Measurements from ENCODE around the gene SLC7A10.
A peak's percentile ranks its signal among the peaks of the same experiment; 100 is the strongest.
"Not testable (repeated sequence)": the region's sequence is repeated elsewhere in the genome, so short reads cannot be mapped to it uniquely, and the experiment has no call there.

Gene SLC7A10

DNA sequence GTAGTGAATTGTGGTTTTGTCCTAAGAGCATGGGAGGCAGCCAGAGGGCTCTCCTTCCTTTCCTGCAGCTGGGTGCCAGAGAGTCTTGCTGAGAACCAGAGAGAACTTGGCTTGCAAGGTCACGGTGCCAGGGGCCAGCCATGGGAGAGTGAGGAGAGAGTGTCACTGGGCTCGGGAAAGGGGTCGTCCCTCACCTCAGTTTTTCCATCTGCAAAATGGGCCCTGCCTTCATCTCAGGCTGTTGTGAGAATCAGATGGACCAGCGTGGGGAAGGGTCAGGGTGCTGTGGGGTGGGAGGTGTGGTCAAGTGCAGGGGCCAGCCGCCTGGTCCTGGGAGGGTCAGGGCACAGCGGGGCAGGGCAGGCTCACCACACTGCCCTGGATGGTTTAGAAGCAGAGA, 24.2 kb downstream of the SLC7A10 start:
- no peak for DNase-seq

- DNase-seq = no peak
These were observed 26.0 kb downstream of the SLC7A10 start for GRCh38 chr19:33199441-33200265.

- DNase-seq = no peak
These were observed 27.5 kb downstream of the SLC7A10 start for GRCh38 chr19:33198169-33198568.

GRCh38 chr19:33197591-33198000, 28.1 kb downstream of the SLC7A10 start:
- DNase-seq = no peak

GRCh38 chr19:33196446-33197193, 29.0 kb downstream of the SLC7A10 start:
- no peak for DNase-seq

- no peak for DNase-seq
These were observed 29.9 kb downstream of the SLC7A10 start for GRCh38 chr19:33195645-33196347.

DNA sequence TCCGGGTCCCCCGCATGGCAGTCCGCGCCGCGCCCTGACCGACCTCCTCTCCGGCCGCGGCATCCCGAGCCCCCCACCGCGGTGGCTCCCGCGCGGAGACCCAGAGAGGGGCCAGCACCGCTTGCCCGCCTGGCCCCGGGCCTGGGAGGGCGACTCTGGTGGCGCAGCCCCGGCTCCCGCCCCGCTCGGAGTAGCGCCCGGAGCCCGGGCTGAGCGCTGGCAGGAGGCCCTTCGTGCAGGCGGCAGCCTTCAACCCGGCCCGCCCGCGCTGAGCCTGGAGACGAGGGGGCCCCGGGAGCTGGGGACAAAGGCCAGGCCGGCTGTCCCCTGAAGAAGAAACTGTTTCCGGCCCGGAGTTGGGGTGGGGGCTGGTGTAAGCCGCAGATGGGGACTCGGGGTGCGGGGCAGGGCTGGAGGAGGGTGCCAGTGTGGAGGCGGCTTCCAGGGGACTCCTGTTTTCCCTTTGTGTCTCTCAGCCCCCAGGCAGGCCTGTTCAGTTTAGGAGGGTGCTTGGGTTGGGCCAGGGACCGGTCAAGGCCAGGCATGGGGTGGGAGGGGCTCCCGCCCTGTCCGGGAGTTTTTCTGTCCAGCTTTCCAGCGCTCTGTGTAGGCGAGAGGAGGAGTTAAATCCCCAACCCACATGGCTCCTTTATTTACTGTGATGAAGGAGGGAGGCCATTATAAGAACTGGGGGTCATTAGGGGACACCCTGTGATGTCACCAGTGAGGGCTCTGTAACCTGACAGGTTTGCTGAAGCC, 30.6 kb downstream of the SLC7A10 start:
- DNase-seq = no peak

DNA sequence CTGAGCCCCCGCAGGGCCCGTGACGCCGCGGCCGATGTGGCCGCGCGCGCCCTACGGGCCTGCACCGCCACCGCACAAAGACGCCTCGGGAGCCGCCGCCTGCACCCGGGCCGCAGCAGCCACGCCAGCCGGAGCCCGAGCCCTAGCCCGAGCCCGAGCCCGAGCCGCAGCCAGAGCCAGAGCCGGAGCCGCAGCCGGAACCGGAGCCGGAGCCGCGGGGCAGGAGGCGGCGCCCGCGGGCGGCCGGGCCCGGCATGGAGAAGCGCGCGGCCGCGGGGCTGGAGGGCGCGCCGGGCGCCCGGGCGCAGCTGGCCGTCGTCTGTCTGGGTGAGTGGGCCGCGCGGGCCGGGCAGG, 31.1 kb downstream of the SLC7A10 start:
- DNase-seq = no peak

DNA sequence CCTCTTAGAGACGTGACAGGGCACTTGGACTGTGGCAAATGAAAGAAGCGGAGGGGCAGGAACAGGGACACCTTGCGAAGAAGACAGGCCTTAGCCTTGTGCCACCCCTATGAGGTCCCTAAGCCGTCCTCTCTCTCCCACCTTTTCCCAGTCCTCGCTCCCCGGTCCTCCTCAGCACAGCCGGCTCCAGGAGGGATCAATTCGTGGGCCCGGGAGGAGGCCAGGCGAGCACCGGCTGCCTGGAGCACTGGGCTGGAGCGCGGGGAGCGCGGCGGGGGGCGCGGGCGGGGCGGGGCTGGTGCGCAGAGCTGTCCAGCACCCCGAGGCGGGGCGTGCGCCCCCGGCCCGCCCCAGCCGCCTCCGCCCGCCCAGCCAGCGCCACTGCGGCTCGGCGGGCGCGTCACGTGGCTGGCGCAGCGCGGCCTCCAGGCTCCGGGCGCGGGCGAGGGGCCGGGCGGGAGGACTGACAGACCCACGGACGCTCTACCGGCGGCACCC, 31.7 kb downstream of the SLC7A10 start, which contains the start of gene LRP3:
Gene LRP3, plus strand, starts transcription at position 466 of the 498 bp plus-strand sequence. CDS start 456 bp downstream, outside the sequence.
- no peak for DNase-seq

DNA sequence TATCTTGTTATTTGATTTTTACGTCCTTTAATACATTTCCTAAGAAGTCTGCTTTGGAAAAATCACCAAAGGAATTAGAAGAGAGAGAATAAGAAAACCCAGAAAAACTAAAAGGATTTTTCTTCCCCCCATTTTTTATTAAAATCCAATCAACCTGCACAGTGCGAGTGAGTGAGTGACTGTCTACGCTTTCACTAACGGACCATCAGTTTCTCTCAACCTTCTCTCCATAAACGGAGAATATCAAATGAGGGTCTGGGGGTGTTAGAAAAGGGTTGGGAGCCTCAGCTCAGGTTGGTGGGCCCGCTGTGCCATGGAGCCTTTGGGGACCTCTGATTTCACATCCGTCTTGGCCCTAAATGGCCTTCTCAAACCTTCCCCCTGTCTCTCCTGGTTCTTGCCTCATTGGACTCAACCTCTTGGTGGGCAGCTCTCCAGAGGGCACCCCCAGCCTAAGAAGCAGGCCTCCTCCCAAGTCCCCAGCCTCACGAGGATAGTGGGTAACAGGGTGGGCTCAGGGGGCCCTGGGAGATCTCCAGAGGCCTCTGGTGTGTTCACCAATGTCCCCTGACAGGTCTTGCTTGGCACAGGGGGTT, 32.3 kb downstream of the SLC7A10 start:
- DNase-seq = no peak

DNA sequence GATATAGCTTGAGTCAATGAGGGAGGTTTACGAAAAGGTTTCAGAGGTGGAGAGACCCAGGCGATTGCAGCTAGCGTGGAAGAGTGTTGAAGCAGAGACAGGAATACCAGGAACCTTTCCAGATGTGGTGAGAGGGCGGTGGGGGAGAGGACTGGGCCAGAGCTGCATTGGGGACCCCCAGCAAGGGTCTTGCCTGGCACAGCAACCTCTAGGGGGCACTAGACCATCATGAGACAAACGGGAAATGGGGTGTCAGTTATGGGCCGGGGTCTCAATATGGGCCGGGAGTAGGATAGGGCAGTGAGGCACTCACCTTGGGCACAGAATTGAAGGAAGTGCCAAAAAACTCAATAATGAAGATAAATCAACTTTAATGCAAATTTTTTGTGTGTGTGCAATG, 33.6 kb downstream of the SLC7A10 start:
- DNase-seq = no peak

DNA sequence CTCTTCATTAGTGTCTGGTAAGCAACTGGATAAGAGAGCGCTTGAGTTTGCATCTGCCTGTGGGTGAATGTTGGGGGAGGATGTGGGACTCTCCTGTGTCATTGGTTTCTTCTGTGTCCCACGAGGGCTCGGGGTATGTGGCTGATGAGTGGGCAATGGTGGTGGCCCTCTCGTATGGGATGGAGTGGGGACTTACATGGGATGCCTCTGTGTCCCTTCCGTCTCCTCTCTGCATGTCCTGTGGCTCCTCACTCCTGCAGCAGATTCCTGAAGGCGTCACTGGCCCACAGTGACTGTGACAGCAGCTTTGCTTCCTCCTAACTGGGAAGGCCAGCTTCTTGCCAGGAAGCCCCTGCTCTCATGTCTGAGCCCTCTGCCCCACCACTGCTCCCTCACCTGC, 34.1 kb downstream of the SLC7A10 start:
- DNase-seq = no peak

GRCh38 chr19:33191092-33191491, 34.6 kb downstream of the SLC7A10 start:
- DNase-seq = not testable (repeated sequence)

GRCh38 chr19:33189453-33189852, 36.2 kb downstream of the SLC7A10 start:
- no peak for DNase-seq

- no peak for DNase-seq
These were observed 38.5 kb downstream of the SLC7A10 start for GRCh38 chr19:33187183-33187540.

DNA sequence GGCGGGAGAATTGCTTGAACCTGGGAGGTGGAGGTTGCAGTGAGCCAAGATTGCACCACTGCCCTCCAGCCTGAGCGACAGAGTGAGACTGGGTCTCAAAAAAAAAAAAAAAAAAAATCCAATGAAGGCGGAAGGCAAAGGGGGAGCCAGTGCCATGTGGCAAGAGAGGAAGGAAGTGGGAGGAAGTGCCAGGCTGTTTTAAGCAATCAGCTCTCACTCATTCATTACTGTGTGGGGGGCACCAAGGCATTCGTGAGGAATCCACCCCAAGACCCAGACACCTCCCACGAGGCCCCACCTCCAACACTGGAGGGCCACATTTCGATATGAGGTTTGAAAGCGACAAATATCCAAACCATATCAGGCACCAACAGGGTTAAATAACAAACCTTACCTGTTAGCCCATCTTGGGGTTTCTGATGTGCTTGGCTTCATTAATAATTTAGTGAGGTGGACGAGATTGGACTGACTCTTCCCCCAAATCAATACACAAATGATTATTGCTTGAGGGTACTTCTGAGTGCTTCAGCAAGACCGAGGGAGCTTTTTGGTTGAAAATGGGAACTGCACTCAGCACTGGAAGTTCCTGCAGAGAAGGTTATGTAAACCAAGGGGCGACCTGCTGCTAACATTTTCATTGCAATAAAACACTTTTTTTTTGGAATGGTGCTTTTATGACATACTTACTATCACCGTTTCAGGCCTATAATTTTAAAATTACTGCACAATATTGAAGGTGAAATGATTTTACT, 39.0 kb downstream of the SLC7A10 start:
- no peak for DNase-seq

- no peak for DNase-seq
These were observed 48.2 kb downstream of the SLC7A10 start for GRCh38 chr19:33177417-33177979.

DNA sequence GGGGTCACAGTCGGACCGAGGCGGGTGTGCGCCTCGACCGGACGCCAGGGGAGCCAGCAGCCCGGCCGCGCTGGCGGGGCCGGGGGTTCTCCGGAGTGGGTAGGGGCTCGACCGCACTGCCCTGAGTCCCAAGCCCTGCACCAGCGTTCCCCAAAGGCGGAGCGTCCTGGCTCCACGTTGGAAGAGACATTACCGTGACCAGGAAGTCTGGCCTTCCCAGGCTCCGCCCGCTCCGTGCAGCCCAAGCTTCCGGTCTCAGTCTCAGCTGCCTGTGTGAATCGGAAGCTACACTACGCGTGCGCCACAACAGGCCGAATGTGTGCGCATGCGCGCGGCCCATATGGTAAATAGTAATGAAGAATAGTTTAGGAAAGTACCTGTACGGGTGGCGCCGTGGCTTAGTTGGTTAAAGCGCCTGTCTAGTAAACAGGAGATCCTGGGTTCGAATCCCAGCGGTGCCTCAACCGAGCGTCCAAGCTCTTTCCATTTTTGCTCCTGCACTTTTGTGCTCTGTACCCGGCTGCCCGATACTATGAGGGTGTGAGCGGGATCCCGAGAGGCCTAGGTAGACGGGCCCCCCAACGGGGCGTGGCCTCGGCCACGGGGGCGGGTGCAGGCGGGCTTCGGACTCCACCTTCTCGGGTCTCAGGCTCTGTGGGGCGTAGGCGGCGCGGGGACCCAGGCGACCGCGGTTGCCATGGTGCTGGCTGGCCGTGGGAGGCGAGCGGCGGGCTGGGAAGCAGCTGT, 48.8 kb downstream of the SLC7A10 start:
- peak; percentile 99 for DNase-seq

DNA sequence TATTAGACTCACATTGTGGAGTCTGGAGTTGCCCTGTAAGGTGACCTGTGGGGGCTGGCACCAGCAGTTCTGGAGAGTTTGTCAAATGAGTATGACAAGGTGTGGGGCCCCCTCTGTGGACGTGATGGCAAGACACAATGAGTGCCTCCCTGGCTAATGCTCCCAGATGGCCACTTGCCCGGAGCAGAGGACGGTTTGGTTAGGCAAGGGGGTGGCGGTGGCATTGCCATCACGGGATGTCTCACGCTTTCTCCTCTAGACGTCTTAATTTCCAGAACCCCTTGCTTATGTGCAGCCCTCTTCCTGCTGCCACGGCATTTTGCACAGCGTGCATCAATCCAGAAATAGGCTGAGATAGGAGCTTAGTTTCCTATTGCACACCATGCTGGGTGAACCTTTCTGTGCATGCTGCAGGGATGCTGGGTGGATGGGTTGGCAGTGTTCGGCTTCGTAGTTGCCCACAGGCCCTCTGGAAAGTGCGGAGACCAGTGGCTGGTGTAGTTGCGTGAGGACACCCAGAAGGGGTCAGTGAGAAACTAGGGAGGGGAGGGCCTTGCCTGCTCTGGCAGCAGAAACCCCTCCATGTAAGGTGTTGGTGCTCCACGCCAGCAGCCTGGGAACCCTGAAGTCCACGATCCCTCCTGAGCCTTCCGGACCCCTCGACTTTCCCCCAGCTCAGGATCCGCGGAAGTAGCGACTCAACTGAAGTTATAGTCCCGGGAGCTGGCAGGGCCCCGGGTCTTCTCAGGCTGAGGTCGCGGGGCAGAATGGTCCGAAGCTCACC, 49.6 kb downstream of the SLC7A10 start:
- DNase-seq = no peak

Measured in activated T-cell treated with anti-CD3 and anti-CD28 coated beads, Interleukin-2, amount 50 U/mL, for 1 hour (primary cell).